Esophagus squamous epithelium (tissue), 5 donors: ENCODE data around the gene OXT. TPM values are rescaled to one million over a fixed set of nuclear protein-coding genes. Genes with fewer than 3 reads are reported as not detected.

Experiments used
- DNase-seq: peaks from one replicate; lab custom pipeline; 2025; lab: John Stamatoyannopoulos, UW
- H3K27ac ChIP-seq, 4 donors: fragments of 200-600 bp; sonication (generic); one replicate each; pipeline ENCODE4 v1.5.1; 2016 to 2019; ENCODE audit warnings: mild to moderate bottlenecking in 1 of 4
- H3K27me3 ChIP-seq, 4 donors: fragments of 200-600 bp; sonication (generic); 1 replicate in 3 of 4; 2 replicates in 1 of 4; pipeline versions ENCODE4 v1.5.1 to v1.6.0; 2017 to 2021; ENCODE audit warnings: antibody characterized with exemption in 1 of 4
- H3K36me3 ChIP-seq, 3 donors: fragments of 200-600 bp; sonication (generic); one replicate each; pipeline ENCODE4 v1.5.1; 2016 to 2019
- H3K4me1 ChIP-seq, 3 donors: fragments of 200-600 bp; sonication (generic); one replicate each; pipeline ENCODE4 v1.5.1; 2017 to 2019
- H3K4me3 ChIP-seq, 4 donors: fragments of 200-600 bp; sonication (generic); 1 replicate in 3 of 4; 2 replicates in 1 of 4; pipeline ENCODE4 v1.5.1; 2016 to 2019; ENCODE audit warnings: mild to moderate bottlenecking in 2 of 4, moderate library complexity in 1 of 4
- H3K9me3 ChIP-seq, 3 donors: fragments of 200-600 bp; sonication (generic); one replicate each; pipeline ENCODE4 v1.5.1; 2016 to 2019
- CTCF ChIP-seq, 6 experiments: fragments of 450-650 bp in 4 of 6; fragments of 200-600 bp in 2 of 6; sonication (generic) in 2 of 6; IDR thresholded peaks; one replicate each; pipeline ENCODE4 v1.5.1; 2016 to 2019; ENCODE audit warnings: antibody characterized with exemption in 6 of 6, mild to moderate bottlenecking in 4 of 6, moderate library complexity in 4 of 6
- POLR2A ChIP-seq, 4 donors: fragments of 450-650 bp; IDR thresholded peaks; one replicate each; pipeline ENCODE4 v1.6.1; 2017; ENCODE audit warnings: antibody characterized with exemption in 4 of 4, mild to moderate bottlenecking in 4 of 4, moderate library complexity in 3 of 4
- WGBS, 2 donors: methylation state at CpG; one replicate each; pipeline ENCODE4 v1.1.5; 2018; 5-methylcytosine and 5-hydroxymethylcytosine counted together
- intact Hi-C: fragments of 100-400 bp; cut with DNase I; formaldehyde crosslinking; loops from one replicate; pipeline ENCODE4 v1.15.0; 2022
- total RNA-seq, 4 donors: library from RNA; depleted of rRNA; stranded (reverse); fragments of >200 nt; gene quantifications; one replicate each; pipeline ENCODE4 v1.1.0, GENCODE V29; 2016
- donor health status: DM: yes; HTN: yes; CAD: no.

The OXT gene
- total RNA-seq, 4 donors from 2014 or later, result not detected

GRCh38 chr20:3106185-3106584 lies 34.8 kb downstream of the OXT start:
- intact Hi-C loops, result no loop called here
- no peak overlapping the region for H3K27ac ChIP-seq
- TF ChIP-seq CTCF (IDR thresholded peaks at IDR 0.05) (no peak), POLR2A (IDR thresholded peaks at IDR 0.05) (no peak)
- no peak for DNase-seq
- no peaks in the 10 kb centered on the region for H3K27me3 ChIP-seq
- H3K9me3 ChIP-seq, result no peaks in the 10 kb centered on the region
- peaks cover 11 to 51% (median 15%) of the 10 kb centered on the region in 3 donors for H3K36me3 ChIP-seq
- H3K4me3 ChIP-seq, result no peak overlapping the region
- H3K4me1 ChIP-seq, result peaks cover 0 to 4% (median 0%) of the 10 kb centered on the region in 3 donors
- WGBS, 2 donors, result 79 to 90% methylated on average over 3 of the region's 3 CpGs

GRCh38 chr20:3106658-3107463 lies 35.4 kb downstream of the OXT start:
- H3K4me1 ChIP-seq, result peaks cover 0 to 2% (median 0%) of the 10 kb centered on the region in 3 donors
- intact Hi-C loops, result no loop called here
- TF ChIP-seq POLR2A (IDR thresholded peaks at IDR 0.05) (no peak), CTCF (IDR thresholded peaks at IDR 0.05) (no peak)

GRCh38 chr20:3107464-3108025 lies 36.1 kb downstream of the OXT start:
- Histone ChIP-seq H3K27me3 (no peaks in the 10 kb centered on the region), H3K9me3 (no peaks in the 10 kb centered on the region), H3K27ac (no peak overlapping the region), H3K4me3 (no peak overlapping the region), H3K4me1 (no peaks in the 10 kb centered on the region), H3K36me3 (peaks cover 11 to 64% (median 15%) of the 10 kb centered on the region in 3 donors)
- no peak for TF ChIP-seq POLR2A (IDR thresholded peaks at IDR 0.05)
- no peak for TF ChIP-seq CTCF (IDR thresholded peaks at IDR 0.05)
- WGBS, 2 donors, result 78 to 92% methylated on average over 3 to 5 of the region's 12 CpGs
- no peak for DNase-seq
- intact Hi-C loops, result no loop called here

More at GRCh38 chr20:3106658-3107463, 35.4 kb downstream of the OXT start:
- peaks cover 11 to 57% (median 15%) of the 10 kb centered on the region in 3 donors for H3K36me3 ChIP-seq
- H3K27me3 ChIP-seq, result no peaks in the 10 kb centered on the region
- DNase-seq, result no peak
- no peak overlapping the region for H3K27ac ChIP-seq
- H3K9me3 ChIP-seq, result no peaks in the 10 kb centered on the region
- no peak overlapping the region for H3K4me3 ChIP-seq
- 78 to 100% methylated on average over 1 to 5 of the region's 14 CpGs for WGBS, 2 donors

- no peaks in the 10 kb centered on the region for H3K9me3 ChIP-seq
- 77 to 91% methylated on average over 6 to 10 of the region's 23 CpGs for WGBS, 2 donors
- no peak for DNase-seq
- no peaks in the 10 kb centered on the region for H3K4me1 ChIP-seq
- H3K27ac ChIP-seq, result no peak overlapping the region
- H3K4me3 ChIP-seq, result no peak overlapping the region
- TF ChIP-seq CTCF (IDR thresholded peaks at IDR 0.05) (no peak), POLR2A (IDR thresholded peaks at IDR 0.05) (no peak)
- H3K27me3 ChIP-seq, result no peaks in the 10 kb centered on the region
- intact Hi-C loops, result no loop called here
- H3K36me3 ChIP-seq, result peaks cover 11 to 85% (median 15%) of the 10 kb centered on the region in 3 donors
Measured at GRCh38 chr20:3109350-3110302, 38.2 kb downstream of the OXT start.
